ENCODE results near the gene PIK3R6.

The PIK3R6 gene

GRCh38 chr17:8846768-8847211 lies 20.7 kb downstream of the PIK3R6 start:
- in situ Hi-C loops (cut with HindIII; ENCODE audit: low sequenced_read_pairs): no loop called here
- DNase-seq (ENCODE audit: low read depth, low spot score): peak; percentile 15
- H3K4me3 ChIP-seq (ENCODE audit: low read depth, low read length): no peak overlapping the region
- TF ChIP-seq CTCF (IDR thresholded peaks at IDR 0.05; ENCODE audit: low read depth, low read length): no peak

GRCh38 chr17:8844229-8845218 lies 22.9 kb downstream of the PIK3R6 start:
- no peak for DNase-seq (ENCODE audit: low read depth, low spot score)
- TF ChIP-seq CTCF (IDR thresholded peaks at IDR 0.05; ENCODE audit: low read depth, low read length): no peak
- in situ Hi-C loops (cut with HindIII; ENCODE audit: low sequenced_read_pairs): no loop called here

GRCh38 chr17:8843344-8843743 lies 24.1 kb downstream of the PIK3R6 start:
- in situ Hi-C loops (cut with HindIII; ENCODE audit: low sequenced_read_pairs): no loop called here
- DNase-seq (ENCODE audit: low read depth, low spot score): no peak
- no peak for TF ChIP-seq CTCF (IDR thresholded peaks at IDR 0.05; ENCODE audit: low read depth, low read length)
- H3K4me3 ChIP-seq (ENCODE audit: low read depth, low read length): no peak overlapping the region

More at GRCh38 chr17:8844229-8845218, 22.9 kb downstream of the PIK3R6 start:
- no peak overlapping the region for H3K4me3 ChIP-seq (ENCODE audit: low read depth, low read length)

- in situ Hi-C loops (cut with HindIII; ENCODE audit: low sequenced_read_pairs): no loop called here
- DNase-seq (ENCODE audit: low read depth, low spot score): no peak
- TF ChIP-seq CTCF (IDR thresholded peaks at IDR 0.05; ENCODE audit: low read depth, low read length): no peak
- H3K4me3 ChIP-seq (ENCODE audit: low read depth, low read length): no peak overlapping the region
These were observed 25.6 kb downstream of the PIK3R6 start for GRCh38 chr17:8841844-8842243.

GRCh38 chr17:8839410-8839935 lies 28.0 kb downstream of the PIK3R6 start:
- H3K4me3 ChIP-seq (ENCODE audit: low read depth, low read length): no peak overlapping the region
- in situ Hi-C loops (cut with HindIII; ENCODE audit: low sequenced_read_pairs): no loop called here
- no peak for TF ChIP-seq CTCF (IDR thresholded peaks at IDR 0.05; ENCODE audit: low read depth, low read length)
- no peak for DNase-seq (ENCODE audit: low read depth, low spot score)

- in situ Hi-C loops (cut with HindIII; ENCODE audit: low sequenced_read_pairs): no loop called here
- no peak for DNase-seq (ENCODE audit: low read depth, low spot score)
- TF ChIP-seq CTCF (IDR thresholded peaks at IDR 0.05; ENCODE audit: low read depth, low read length): no peak
- no peak overlapping the region for H3K4me3 ChIP-seq (ENCODE audit: low read depth, low read length)
These were observed 28.9 kb downstream of the PIK3R6 start for GRCh38 chr17:8838551-8839095.

Data from astrocyte of the spinal cord (primary cell).